ENCODE measurements around the gene ZCCHC7.
A peak's percentile ranks its signal among the peaks of the same experiment; 100 is the strongest.

ZCCHC7 gene

GRCh38 chr9:37262410-37262809 lies 142.0 kb downstream of the ZCCHC7 start:
- TF ChIP-seq, protein P1, sequence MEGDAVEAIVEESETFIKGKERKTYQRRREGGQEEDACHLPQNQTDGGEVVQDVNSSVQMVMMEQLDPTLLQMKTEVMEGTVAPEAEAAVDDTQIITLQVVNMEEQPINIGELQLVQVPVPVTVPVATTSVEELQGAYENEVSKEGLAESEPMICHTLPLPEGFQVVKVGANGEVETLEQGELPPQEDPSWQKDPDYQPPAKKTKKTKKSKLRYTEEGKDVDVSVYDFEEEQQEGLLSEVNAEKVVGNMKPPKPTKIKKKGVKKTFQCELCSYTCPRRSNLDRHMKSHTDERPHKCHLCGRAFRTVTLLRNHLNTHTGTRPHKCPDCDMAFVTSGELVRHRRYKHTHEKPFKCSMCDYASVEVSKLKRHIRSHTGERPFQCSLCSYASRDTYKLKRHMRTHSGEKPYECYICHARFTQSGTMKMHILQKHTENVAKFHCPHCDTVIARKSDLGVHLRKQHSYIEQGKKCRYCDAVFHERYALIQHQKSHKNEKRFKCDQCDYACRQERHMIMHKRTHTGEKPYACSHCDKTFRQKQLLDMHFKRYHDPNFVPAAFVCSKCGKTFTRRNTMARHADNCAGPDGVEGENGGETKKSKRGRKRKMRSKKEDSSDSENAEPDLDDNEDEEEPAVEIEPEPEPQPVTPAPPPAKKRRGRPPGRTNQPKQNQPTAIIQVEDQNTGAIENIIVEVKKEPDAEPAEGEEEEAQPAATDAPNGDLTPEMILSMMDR (IDR thresholded peaks at IDR 0.05; ENCODE audit: insufficient read depth, low read depth, low read length, missing control alignments) = no peak
- DNase-seq (ENCODE audit: low read depth) = peak; percentile 13
- no peak overlapping the region for H3K4me3 ChIP-seq (ENCODE audit: low read depth, low read length)

- TF ChIP-seq, protein P1 (IDR thresholded peaks at IDR 0.05; ENCODE audit: insufficient read depth, low read depth, low read length, missing control alignments) = no peak
- H3K4me3 ChIP-seq (ENCODE audit: low read depth, low read length) = no peak overlapping the region
- DNase-seq (ENCODE audit: low read depth) = no peak
Observed at GRCh38 chr9:37264539-37264938, 144.2 kb downstream of the ZCCHC7 start.

DNA sequence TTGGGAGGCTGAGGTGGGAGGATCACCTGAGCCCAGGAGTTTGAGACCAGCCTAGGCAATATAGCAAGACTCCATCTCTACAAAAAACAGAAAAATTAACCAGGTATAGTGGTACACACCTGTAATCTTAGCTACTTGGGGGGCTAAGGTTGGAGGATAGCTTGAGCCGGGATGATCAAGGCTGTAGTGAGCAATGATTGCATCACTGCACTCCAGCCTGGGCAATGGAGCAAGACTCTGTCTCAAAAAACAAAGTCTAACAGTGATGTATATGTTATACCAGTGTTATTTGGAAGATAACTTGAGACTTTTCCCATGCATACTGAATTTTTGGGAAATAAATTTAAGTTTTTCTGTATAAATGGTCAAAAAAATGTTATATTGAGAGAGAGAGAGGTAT lies 146.3 kb downstream of the ZCCHC7 start:
- TF ChIP-seq, protein P1 (IDR thresholded peaks at IDR 0.05; ENCODE audit: insufficient read depth, low read depth, low read length, missing control alignments) = no peak
- no peak for DNase-seq (ENCODE audit: low read depth)
- H3K4me3 ChIP-seq (ENCODE audit: low read depth, low read length) = no peak overlapping the region

- no peak overlapping the region for H3K4me3 ChIP-seq (ENCODE audit: low read depth, low read length)
- DNase-seq (ENCODE audit: low read depth) = no peak
- TF ChIP-seq, protein P1 (IDR thresholded peaks at IDR 0.05; ENCODE audit: insufficient read depth, low read depth, low read length, missing control alignments) = no peak
Observed at GRCh38 chr9:37269221-37269620, 148.8 kb downstream of the ZCCHC7 start.

DNA sequence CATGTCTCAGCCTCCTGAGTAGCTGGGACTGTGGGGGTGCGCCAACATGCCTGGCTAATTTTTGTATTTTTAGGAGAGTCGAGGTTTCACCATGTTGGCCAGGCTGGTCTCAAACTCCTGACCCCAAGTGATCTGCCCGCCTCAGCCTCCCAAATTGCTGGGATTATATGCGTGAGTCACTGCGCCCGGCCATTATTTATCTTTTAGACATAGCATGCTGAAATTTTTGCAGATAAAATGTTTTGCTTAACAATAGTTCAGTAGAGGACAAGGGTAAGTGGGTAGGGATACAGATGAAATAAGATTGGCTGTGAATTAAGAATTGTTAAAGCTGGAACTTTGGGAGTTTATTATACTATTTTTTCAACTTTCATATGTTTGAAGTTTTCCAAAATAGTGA lies 151.3 kb downstream of the ZCCHC7 start:
- TF ChIP-seq, protein P1 (IDR thresholded peaks at IDR 0.05; ENCODE audit: insufficient read depth, low read depth, low read length, missing control alignments) = no peak

GRCh38 chr9:37273595-37273994 lies 153.2 kb downstream of the ZCCHC7 start:
- TF ChIP-seq, protein P1 (IDR thresholded peaks at IDR 0.05; ENCODE audit: insufficient read depth, low read depth, low read length, missing control alignments) = no peak
- DNase-seq (ENCODE audit: low read depth) = no peak
- H3K4me3 ChIP-seq (ENCODE audit: low read depth, low read length) = no peak overlapping the region

More for the DNA sequence above, 151.3 kb downstream of the ZCCHC7 start:
- no peak overlapping the region for H3K4me3 ChIP-seq (ENCODE audit: low read depth, low read length)
- DNase-seq (ENCODE audit: low read depth) = no peak

DNA sequence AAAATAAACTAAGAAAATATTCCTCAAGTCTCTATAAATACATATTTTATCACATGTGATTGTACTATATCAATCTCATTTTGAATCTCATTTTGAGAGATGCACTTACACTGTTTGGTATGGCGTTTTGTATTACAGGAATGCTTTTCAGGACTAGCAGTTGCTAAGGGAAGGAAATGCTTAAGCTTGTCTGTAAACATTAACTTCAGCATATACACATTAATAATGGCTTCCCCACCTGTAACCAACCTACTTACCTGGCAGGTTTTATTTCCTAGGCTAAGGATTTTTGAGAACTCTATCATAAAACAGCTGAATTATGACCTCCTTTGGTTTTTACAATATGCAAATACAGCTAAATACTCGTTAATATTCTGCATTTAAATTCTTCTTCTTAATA lies 161.2 kb downstream of the ZCCHC7 start:
- no peak for DNase-seq (ENCODE audit: low read depth)
- TF ChIP-seq, protein P1 (IDR thresholded peaks at IDR 0.05; ENCODE audit: insufficient read depth, low read depth, low read length, missing control alignments) = no peak
- H3K4me3 ChIP-seq (ENCODE audit: low read depth, low read length) = no peak overlapping the region
